ENCODE results near the gene ZDHHC14.

ZDHHC14 gene

GRCh38 chr6:157609556-157609955 lies 228.6 kb downstream of the ZDHHC14 start:
- TF ChIP-seq CTCF (IDR thresholded peaks at IDR 0.05; ENCODE audit: low read depth, low read length), result no peak
- in situ Hi-C loops (cut with HindIII; ENCODE audit: low sequenced_read_pairs), result no loop called here

DNA sequence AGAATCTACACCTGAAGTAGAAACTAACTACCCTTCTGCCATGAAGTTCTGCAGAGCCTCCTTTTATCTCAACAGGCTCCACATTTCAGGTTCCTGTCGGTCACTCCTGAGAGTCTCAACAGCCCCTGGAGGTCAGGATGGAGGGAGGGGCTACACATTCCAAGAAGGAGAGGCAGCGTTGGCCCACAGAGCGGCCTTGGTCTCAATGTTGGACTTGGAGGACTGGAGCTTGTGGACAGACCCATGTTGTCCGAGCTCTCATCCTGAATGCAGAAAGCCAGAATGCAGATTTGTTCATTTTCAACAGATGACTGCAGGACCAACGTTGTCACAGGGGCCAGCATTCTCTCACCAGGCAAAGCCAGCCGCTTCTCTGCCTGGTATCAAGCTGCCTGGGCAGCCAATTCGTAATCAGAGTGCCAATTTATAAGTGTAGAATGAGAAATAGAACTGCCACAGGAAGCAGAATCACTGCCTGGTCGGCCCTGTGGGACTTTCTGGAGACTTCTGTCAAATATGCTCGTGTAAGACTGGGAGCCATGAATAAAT lies 229.5 kb downstream of the ZDHHC14 start:
- DNase-seq (ENCODE audit: low read depth, low spot score), result no peak
- in situ Hi-C loops (cut with HindIII; ENCODE audit: low sequenced_read_pairs), result no loop called here
- no peak overlapping the region for H3K4me3 ChIP-seq (ENCODE audit: low read depth, low read length)
- TF ChIP-seq CTCF (IDR thresholded peaks at IDR 0.05; ENCODE audit: low read depth, low read length), result no peak

More at GRCh38 chr6:157609556-157609955, 228.6 kb downstream of the ZDHHC14 start:
- no peak overlapping the region for H3K4me3 ChIP-seq (ENCODE audit: low read depth, low read length)
- no peak for DNase-seq (ENCODE audit: low read depth, low spot score)

DNA sequence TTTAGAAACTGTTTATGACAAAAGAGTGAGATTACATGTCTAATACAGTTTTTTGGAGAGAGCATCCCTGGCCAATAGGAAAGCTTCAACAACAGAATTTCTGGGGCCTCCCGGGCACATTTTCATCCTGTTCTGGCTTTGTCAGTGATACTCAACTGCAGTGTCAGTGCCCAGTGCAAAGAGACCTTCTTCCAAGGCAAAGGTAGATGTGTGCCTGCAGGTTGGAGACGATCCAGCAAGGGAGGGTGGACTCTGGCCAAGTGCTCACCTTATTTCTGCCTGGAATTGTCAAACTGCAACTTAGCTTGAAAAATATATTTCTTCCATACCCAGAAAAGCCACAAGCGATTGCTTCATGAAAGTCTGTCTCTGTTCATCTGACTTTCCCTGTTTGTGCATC lies 230.4 kb downstream of the ZDHHC14 start:
- in situ Hi-C loops (cut with HindIII; ENCODE audit: low sequenced_read_pairs), result no loop called here
- TF ChIP-seq CTCF (IDR thresholded peaks at IDR 0.05; ENCODE audit: low read depth, low read length), result no peak
- no peak overlapping the region for H3K4me3 ChIP-seq (ENCODE audit: low read depth, low read length)
- DNase-seq (ENCODE audit: low read depth, low spot score), result no peak

DNA sequence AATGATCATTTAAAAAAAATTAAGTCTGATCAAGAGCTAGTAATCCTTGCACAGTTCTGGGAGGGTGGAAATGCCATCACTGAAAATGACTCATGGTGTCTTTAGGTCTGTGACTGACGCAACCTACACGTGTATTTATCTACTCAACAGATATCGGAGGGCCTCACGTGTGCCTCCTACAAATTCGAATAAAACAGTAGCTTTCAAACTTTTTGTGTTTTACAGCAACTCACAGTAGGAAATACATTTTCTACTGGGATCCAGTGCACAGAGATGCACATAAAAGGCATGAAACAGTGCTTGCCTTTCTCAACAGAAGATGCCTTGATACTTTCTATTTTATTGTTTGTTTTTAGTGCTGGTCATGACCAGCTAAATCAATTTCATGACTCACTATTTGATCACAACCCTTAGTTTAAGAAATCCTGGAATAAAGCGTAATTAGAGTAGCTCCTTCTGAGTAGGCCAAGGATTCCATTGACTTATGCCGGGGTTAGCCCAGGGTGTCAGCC lies 232.1 kb downstream of the ZDHHC14 start:
- no peak for TF ChIP-seq CTCF (IDR thresholded peaks at IDR 0.05; ENCODE audit: low read depth, low read length)
- peak; percentile 84 for DNase-seq (ENCODE audit: low read depth, low spot score)
- peak overlapping the region; percentile 8 for H3K4me3 ChIP-seq (ENCODE audit: low read depth, low read length)
- in situ Hi-C loops (cut with HindIII; ENCODE audit: low sequenced_read_pairs), result no loop called here

DNA sequence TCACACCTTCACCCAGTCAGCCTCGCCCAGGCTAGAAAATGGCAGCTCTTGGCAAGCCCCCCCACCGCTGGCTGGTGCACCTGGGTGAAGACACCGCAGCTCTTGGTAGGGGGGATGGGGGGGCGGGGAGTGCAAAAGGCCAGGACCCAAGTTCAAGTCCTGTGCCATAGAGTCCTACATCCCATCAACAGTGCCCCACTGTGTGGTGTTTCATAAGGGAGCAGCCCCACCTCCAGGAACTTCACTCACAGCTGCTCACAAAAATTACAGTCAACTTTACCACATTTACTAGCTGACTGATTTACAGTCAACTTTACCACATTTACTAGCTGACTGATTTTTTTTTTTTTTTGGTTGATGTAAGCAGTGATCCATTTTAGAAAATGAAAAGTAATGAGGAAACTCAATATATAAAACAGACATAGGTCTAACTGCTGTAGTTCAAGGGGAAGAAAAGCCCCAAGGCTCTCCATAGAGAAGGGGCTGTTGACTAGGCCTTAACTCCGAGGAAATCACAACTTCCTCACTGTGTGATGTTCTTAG lies 233.1 kb downstream of the ZDHHC14 start:
- in situ Hi-C loops (cut with HindIII; ENCODE audit: low sequenced_read_pairs), result no loop called here
- peak; percentile 6 for DNase-seq (ENCODE audit: low read depth, low spot score)
- no peak overlapping the region for H3K4me3 ChIP-seq (ENCODE audit: low read depth, low read length)
- TF ChIP-seq CTCF (IDR thresholded peaks at IDR 0.05; ENCODE audit: low read depth, low read length), result no peak

- peak; percentile 9 for DNase-seq (ENCODE audit: low read depth, low spot score)
- TF ChIP-seq CTCF (IDR thresholded peaks at IDR 0.05; ENCODE audit: low read depth, low read length), result peak; percentile 15
- no peak overlapping the region for H3K4me3 ChIP-seq (ENCODE audit: low read depth, low read length)
- in situ Hi-C loops (cut with HindIII; ENCODE audit: low sequenced_read_pairs), result no loop called here
These were observed 234.4 kb downstream of the ZDHHC14 start for GRCh38 chr6:157615420-157615769.

Measured in astrocyte of the spinal cord (primary cell).